Activated CD8-positive, alpha-beta memory T cell treated with anti-CD3 and anti-CD28 coated beads for 24 hours (primary cell): ENCODE data around the gene UMODL1.
A peak's percentile ranks its signal among the peaks of the same experiment; 100 is the strongest.
"Not testable (repeated sequence)": the region's sequence is repeated elsewhere in the genome, so short reads cannot be mapped to it uniquely, and the experiment has no call there.

Source experiments
- DNase-seq: peaks from one replicate; pipeline ENCODE4 v3.0.0-alpha.2; 2020

The UMODL1 gene

DNA sequence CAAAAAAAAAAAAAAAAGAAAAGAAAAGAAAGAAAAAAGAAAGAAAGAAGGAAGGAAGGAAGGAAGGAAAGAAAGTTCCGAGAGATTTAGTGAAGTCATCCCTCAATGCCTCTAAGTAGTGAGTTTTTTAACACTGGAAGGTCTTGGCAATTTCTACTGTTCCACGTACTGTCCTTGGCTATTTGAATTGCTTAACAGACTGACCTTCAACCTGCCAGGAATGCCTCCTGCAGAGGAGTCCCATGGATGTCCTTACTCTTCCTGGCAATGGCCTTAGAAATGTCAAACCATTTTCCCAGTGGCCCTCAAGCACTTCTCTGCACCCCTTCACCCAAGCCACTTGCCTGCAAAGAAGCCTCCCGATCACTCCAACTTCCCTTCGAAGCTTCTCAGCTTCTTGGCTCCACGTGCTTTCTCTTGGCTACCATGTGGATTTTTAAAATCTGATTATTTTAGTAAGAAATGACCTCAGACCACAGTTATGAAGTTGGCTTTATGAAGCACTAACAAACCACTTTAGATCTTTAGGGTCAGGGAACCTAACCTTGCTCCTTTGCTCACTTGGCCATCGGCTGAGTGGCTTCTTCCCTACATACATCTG lies 104.1 kb downstream of the UMODL1 start:
- DNase-seq = peak; percentile 33

DNA sequence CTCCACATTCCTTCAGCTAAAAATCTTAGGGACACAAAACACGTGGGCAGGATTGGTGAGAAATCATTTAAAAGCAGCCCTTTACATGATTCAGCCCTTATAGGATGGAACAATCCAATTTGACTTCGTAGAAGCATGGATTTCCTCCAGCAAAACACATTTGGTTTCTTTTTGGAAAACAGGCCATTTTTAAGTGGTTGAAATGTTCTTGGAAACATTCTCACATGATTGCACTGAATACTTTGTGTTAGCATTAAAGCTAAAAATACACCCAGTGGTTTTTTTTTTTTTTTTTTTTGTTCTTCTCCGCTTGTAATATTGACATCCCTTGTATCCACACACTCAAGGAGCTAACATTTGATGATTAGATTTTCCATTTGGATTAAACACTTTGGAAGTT lies 105.7 kb downstream of the UMODL1 start:
- DNase-seq = no peak

DNA sequence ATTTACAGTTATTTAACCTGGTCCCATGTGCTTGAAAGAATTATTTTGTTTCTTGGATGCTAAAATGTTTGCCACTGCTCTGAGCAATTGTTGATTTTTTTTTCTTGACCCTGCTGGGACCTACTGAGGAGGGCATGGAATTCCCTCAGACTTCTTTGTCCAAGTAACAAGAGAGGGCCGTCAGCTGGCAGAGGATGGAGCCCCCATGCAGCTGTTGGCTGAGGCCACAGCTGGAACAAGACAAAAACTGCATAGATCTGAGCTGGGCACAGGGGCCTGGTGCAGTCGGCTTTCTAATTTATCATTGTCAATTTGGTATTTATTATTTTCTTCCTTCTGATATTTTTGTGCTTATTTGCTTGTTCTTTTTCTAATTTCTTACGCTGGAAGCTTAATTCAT lies 108.2 kb downstream of the UMODL1 start:
- peak; percentile 21 for DNase-seq

DNA sequence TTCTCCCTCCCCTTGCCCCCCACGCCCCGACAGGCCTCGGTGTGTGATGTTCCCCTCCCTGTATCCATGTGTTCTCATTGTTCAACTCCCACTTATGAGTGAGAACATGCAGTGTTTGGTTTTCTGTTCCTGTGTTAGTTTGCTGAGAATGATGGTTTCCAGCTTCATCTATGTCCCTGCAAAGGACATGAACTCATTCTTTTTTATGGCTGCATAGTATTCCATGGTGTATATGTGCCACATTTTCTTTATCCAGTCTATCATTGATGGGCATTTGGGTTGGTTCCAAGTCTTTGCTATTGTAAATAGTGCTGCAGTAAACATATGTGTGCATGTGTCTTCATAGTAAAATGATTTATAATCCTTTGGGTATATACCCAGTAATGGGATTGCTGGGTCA lies 108.9 kb downstream of the UMODL1 start:
- DNase-seq = not testable (repeated sequence)

DNA sequence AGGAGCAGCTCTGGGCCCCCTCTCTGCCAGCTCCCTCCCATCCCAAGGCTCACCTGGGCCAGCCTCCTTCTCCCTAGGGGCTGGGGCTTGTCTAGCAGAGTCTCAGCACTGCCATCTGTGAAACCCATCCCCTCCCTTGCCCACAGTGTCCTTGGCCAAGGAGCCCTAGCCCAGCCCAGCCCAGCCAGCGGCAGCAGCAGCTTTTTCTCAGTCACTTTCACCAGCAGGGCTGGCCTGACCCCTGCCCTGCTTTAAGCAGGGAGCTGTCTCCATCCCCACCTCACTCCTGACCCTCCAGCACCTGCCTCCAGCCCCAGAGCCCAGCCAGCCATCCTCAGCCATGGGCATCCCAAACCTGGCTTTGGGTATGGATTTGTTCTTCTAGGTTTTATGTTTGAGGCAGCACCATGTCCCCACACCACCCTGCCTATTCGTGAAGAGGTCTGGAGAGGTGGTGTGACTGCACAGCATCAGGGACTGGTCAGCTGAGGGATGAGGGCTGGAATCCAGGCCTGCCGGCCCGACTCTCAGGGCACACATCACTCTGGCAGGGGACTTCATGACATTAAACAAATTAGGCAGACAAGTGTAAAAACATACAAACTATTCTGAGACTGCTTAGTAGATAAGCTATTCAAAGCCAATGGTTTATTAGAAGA lies 111.7 kb downstream of the UMODL1 start:
- DNase-seq = no peak

DNA sequence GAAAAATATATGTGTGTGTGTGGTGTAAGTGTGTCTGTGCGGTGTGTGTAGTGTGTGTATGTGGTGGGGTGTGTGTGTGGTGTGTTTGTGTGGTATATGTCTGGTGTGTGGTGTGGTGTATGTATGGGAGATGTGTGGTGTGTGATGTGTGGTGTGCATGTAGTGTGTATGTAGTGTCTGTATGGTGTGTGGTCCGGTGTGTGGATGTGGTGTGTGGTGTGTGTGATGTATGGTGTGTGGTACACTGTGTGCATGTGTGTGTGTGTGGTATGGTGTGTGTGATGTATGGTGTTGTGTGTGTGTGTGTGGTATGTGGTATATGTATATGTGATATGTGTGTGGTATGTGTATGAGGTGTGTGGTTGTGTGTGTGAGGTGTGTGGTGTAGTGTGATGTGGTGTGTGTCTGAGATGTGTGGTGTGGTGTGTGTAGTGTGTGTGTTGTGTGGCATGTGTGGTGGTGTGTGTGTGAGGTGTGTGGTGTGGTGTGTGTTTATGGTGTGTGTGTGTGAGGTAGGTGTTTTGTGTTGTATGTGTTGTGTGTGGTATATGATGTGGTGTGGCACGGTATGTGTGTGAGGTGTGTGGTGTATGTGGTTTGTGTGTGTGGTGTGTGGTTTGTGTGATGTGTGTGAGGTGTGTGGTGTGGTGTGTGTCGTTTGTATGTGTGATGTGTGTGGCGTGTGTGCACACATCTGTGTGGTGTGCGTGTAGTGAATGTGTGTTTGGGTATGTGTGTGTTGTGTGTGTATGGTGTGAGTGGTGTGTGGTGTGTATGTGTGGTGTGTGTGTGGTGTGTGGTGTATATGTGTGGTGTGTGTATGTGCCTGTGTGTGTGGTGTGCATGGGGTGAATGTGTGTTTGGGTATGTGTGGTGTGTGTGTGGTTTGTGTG lies 112.5 kb downstream of the UMODL1 start:
- no peak for DNase-seq

DNA sequence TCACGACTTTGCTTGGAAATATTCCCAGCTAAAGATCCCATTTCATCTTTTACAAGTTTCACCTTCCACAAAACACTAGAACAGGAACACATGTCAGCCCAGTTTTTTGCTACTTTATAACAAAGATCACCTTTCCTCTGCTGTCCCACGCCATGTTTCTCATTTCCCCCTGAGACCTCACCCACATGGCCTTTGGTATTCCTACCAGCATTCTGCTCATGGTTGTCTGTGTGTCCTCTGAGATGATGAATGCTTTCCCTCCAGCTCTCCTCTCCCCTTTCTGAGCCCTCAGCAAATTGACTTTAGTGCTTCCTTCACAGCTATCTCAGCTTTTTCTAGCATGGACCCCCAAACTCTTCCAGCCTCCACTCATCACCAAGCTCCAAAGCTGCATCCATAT lies 115.5 kb downstream of the UMODL1 start:
- DNase-seq = no peak

DNA sequence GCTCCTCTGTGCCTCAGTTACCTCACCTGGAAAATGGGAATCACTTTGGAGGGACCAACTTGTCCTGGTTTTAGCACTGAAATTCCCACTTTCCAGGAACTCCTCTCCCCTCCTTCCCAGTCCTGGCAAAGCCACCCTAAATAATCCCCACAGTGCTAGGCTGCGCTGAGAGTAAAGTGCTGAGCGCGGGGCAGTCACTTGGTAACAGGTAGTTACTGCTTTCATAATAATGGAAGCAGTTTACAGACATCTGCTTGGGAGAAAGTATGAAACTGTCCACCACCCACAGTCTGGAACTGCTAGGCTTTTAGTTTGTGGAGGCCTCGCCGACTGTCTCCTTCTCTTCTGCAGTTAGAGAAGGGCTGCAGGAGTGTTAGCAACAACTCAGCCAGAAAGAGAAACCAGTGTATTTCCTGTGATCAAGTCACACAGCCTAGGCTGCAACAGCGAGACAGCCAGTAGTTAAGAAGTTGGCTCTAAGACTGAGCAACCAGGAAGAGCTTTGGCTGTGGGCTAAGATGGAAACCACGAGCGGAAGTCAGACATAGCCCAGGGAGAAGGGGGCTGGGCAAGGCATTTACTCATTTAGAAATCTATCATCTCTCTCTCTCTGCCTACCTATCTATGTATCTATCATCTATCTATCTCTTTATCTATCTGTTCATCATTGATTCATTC lies 117.0 kb downstream of the UMODL1 start:
- DNase-seq = peak; percentile 80

DNA sequence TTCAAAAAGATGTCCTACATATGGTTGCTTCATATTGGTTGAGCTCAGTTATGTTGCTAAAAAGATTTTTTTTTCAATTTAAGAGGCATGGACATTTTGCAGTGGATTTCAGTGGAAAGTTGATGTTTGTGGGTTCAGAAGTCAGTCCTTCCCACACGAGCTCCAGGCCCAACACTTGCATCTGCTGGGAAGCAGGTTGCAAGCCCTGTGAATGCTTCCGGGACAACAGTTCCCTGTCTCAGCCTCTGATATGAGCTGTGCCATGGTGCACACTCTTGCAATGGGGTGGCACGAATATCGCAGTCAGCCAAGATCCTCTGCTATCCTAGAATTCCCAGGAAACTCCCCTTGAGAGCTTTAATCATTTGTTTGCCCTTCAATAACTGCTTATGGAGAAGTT lies 117.5 kb downstream of the UMODL1 start:
- DNase-seq = no peak

DNA sequence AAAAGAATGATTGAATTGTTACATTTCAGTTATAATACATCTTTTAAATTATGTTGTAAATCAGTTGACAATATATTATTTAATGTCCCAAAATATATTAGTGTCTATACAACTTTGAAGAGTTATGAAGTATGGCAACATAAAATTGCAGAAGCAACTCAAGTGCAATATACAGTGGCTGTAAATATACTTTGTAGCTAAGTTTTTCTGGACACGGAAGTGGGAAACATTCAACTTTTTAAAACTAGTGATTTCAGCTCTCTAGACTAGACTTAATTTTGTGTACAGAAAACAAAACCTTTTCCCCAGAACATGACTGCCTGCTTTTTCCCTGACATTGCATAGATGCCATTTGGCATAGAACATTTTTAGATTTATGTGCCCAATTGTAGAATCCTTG lies 118.3 kb downstream of the UMODL1 start:
- no peak for DNase-seq

DNA sequence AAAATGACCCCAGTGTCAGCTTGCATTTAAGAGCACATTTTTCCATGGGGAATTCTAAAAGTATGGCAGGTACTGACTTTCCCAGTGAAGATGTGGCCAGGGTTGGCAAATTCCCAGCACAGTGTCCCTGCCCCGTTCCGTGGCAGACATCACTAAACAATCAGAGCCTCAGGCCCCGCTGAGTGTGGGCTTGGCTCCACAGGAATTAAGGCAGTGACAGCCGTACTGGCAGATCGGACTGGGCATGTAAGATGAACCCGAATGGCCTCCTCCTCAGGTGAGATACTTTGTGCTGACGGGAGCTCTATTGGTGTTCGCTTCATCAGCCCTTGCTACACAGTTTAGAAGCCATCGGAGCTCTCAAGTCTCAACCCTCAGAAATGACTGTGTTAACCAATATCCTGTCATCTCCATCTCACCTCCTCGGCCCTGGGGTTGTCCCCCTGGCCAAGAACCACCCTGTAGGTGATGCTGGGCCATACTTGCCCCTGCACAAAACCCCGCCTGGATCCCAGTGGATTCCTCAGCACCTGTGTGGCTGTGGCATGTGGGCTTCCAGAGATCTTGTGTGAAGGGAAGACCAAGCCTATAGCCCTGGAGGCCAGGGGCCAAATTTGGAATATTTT lies 118.9 kb downstream of the UMODL1 start:
- no peak for DNase-seq

DNA sequence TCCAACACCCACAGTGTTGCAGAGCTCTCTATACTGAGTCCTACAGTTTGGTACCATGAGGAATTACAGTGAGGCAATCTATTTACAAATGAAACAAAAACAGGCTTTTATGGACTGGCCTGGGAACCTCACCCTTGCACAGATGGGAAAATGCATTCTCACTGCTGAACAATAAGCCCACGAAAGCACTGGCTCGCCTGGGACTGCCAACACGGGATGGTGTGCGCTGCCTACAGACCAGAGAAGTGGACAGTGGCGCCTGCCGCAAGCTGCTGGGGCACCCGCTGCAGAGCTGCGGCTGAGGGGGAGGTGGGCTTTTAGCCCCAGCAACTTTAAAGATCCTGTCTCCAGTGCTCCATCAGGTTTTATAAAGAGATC lies 119.4 kb downstream of the UMODL1 start:
- DNase-seq = no peak

DNA sequence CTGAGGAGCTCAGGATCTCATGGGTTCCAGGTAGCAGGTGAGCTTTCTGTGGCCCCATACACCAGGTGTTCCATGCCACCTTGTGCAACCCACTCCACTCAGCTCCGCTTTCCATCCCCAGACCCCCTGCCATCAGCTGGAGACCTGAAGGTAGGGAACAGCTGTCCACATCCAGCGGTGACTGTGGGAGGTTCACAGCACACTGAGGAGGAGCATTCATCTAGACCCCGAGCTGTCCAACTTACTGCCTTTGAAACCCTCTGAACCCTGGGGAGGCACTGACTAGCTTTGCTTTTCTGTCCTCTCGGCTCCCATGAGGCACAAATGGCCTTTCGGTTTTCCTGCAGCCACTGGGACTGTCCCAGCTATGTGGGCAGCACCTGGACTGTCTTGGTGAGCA lies 119.9 kb downstream of the UMODL1 start:
- no peak for DNase-seq

DNA sequence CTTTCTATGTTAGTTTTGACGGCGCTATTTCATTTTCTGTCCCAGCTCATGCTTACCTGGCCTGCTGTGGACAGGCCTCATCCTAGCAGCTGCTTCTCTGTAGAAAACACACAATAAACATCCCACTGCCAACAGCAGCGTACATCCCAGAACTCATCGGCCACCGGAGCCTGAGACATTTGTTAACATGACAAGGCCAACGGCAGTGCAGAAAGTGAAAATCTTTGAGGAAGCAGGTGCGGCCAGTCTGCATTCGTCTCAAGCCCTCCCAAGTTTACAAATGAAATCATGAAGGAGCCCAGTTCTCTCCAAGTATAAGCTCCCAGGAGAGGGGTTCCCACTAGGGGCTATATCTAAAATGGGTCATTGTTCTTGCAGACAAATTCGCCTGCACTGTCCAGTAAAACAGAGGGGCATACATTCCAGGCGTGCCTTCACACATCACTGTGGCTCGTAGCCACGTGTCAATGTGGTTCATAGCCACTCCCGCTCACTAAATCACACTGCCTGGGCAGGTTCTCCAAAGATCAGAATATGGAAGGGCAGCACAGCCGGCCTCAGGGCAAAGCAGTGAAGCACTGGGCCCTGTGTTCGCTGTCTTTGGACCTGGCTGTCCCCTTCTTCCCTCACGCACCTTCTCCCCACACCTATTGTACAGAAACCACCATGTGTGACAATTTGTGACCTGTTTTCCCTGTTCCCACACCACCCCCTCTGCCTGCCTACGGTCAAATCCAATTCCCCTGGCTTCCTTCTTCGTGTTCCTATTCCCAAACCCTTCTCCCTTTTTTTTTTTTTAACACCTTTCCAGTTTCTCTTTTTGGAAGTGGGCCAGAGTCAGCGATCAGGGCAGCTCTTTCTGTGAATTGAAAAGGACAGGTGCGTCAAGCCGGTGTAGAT lies 120.8 kb downstream of the UMODL1 start:
- DNase-seq = no peak
